ENCODE measurements around the gene GNAT2. TPM values are rescaled to one million over a fixed set of nuclear protein-coding genes. Genes with fewer than 3 reads are reported as not detected.

Gene GNAT2
- total RNA-seq, 1 experiment from 2014 or later: 0.20 TPM

- Histone ChIP-seq H4K91ac (ENCODE audit: insufficient read length, low read depth, low read length) (no peak overlapping the region), H3K9ac (ENCODE audit: extremely low read depth, insufficient read length, low read length) (no peak overlapping the region), H2AFZ (ENCODE audit: low read length) (no peak overlapping the region), H3K14ac (ENCODE audit: insufficient read depth, low read length) (no peak overlapping the region), H3K4ac (ENCODE audit: low read depth, low read length) (no peak overlapping the region), H2BK120ac (ENCODE audit: low read depth, low read length, poor library complexity, severe bottlenecking) (no peak overlapping the region), H2BK20ac (ENCODE audit: low read depth, low read length, poor library complexity, severe bottlenecking) (no peak overlapping the region), H3K4me1 (ENCODE audit: insufficient read depth, low read length) (peaks cover 8% of the 10 kb centered on the region; the same call in 1 of the 2 replicates), H4K20me1 (ENCODE audit: control insufficient read depth, insufficient read depth, insufficient read length) (no peaks in the 10 kb centered on the region), H3K56ac (ENCODE audit: insufficient read length, low read depth, low read length) (no peak overlapping the region), H2BK15ac (ENCODE audit: low read depth, low read length) (no peak overlapping the region), H4K5ac (ENCODE audit: insufficient read length, low read depth, low read length) (no peak overlapping the region), H2BK12ac (ENCODE audit: insufficient read length, low read depth, low read length) (no peak overlapping the region), H2AK5ac (ENCODE audit: insufficient read length, low read length) (no peak overlapping the region), H3K23ac (ENCODE audit: insufficient read length, low read depth, low read length) (no peak overlapping the region), H3K27me3 (ENCODE audit: insufficient read depth, low read length) (no peaks in the 10 kb centered on the region), H3T11ph (ENCODE audit: low read length) (no peak overlapping the region), H4K8ac (replicated peaks; ENCODE audit: insufficient read length, low read depth, low read length) (no peak overlapping the region), H3K23me2 (ENCODE audit: insufficient read length, low read depth, low read length, poor library complexity, severe bottlenecking) (no peaks in the 10 kb centered on the region), H2BK5ac (ENCODE audit: insufficient read length, low read length) (no peak overlapping the region), H3K79me2 (ENCODE audit: insufficient read depth, low read length) (no peaks in the 10 kb centered on the region), H3K27ac (ENCODE audit: insufficient read length, low read depth, low read length) (no peak overlapping the region), H3K4me2 (ENCODE audit: insufficient read depth, insufficient read length, low read length) (no peak overlapping the region), H3K18ac (ENCODE audit: insufficient read length, low read depth, low read length) (no peak overlapping the region), H3K79me1 (ENCODE audit: insufficient read depth, low read depth, low read length, poor library complexity, severe bottlenecking) (no peaks in the 10 kb centered on the region), H3K9me3 (ENCODE audit: control insufficient read depth, low read depth, low read length) (no peaks in the 10 kb centered on the region)
- no CpG with 5 or more reads among the region's 13 CpGs for WGBS (ENCODE audit: extremely low coverage, insufficient read length, low lambda C conversion rate)
- no peak for TF ChIP-seq CTCF (conservative IDR thresholded peaks at IDR 0.05)
- H3K27ac Mint-ChIP-seq: no peak overlapping the region
- H3K27me3 Mint-ChIP-seq (ENCODE audit: low read depth): no peaks in the 10 kb centered on the region; the same call in 1 of the 2 replicates
- no peak overlapping the region for H3K4me3 Mint-ChIP-seq
- no peaks in the 10 kb centered on the region for H3K9me3 Mint-ChIP-seq
- H3K36me3 Mint-ChIP-seq (ENCODE audit: insufficient read depth in 1 of 3, low read depth in 3 of 3): peaks cover 0 to 2% (median 0%) of the 10 kb centered on the region in 3 experiments; a peak in 1 of 7 replicates
- DNase-seq: no peak
- peaks cover 33 to 34% of the 10 kb centered on the region in 2 experiments for H3K4me1 Mint-ChIP-seq
These were observed 8.0 kb downstream of the GNAT2 start for GRCh38 chr1:109611308-109611990.
